ENCODE data around the gene IFT172. TPM values are rescaled to one million over a fixed set of nuclear protein-coding genes. Genes with fewer than 3 reads are reported as not detected.

IFT172 gene
- total and polyA plus RNA-seq, 2 experiments from 2014 or later = 9.1 to 17.6 TPM

DNA sequence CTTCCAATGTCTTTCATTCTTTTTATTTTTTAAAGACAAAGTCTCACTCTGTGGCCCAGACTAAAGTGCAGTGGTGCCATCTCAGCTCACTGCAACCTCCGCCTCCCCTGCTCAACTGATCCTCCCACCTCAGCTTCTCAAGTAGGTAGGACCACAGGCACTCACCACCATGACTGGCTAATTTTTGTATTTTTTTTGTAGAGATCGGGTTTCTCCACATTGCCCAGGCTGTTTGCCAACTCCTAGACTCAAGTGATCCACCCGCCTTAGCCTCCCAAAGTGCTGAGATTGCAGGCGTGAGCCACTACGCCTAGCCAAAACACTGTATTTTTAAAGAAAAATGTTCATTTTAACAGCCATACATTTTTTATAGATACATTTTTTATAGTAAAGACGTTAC lies 19.8 kb upstream of the IFT172 start (continued):
- TF ChIP-seq ZNF462 (CRISPR knock-in tag; IDR thresholded peaks at IDR 0.05) (no peak), ZNF114 (CRISPR knock-in tag; IDR thresholded peaks at IDR 0.05) (no peak), POLR2AphosphoS5 (IDR thresholded peaks at IDR 0.05; ENCODE audit: low read depth) (no peak), EZH2 (IDR thresholded peaks at IDR 0.05; ENCODE audit: low read depth, unreplicated experiment) (no peak), EZH2phosphoT487 (IDR thresholded peaks at IDR 0.05; ENCODE audit: unreplicated experiment) (no peak), JUNB (IDR thresholded peaks at IDR 0.05; ENCODE audit: unreplicated experiment) (no peak), NANOG (IDR thresholded peaks at IDR 0.05; ENCODE audit: borderline replicate concordance) (no peak), CREB1 (CRISPR knock-in tag; IDR thresholded peaks at IDR 0.05; ENCODE audit: low read depth) (no peak)
- TF ChIP-seq, protein P1, sequence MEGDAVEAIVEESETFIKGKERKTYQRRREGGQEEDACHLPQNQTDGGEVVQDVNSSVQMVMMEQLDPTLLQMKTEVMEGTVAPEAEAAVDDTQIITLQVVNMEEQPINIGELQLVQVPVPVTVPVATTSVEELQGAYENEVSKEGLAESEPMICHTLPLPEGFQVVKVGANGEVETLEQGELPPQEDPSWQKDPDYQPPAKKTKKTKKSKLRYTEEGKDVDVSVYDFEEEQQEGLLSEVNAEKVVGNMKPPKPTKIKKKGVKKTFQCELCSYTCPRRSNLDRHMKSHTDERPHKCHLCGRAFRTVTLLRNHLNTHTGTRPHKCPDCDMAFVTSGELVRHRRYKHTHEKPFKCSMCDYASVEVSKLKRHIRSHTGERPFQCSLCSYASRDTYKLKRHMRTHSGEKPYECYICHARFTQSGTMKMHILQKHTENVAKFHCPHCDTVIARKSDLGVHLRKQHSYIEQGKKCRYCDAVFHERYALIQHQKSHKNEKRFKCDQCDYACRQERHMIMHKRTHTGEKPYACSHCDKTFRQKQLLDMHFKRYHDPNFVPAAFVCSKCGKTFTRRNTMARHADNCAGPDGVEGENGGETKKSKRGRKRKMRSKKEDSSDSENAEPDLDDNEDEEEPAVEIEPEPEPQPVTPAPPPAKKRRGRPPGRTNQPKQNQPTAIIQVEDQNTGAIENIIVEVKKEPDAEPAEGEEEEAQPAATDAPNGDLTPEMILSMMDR (conservative IDR thresholded peaks at IDR 0.05; ENCODE audit: low read depth in 2 of 2) = no peak
- TF ChIP-seq, protein P2, sequence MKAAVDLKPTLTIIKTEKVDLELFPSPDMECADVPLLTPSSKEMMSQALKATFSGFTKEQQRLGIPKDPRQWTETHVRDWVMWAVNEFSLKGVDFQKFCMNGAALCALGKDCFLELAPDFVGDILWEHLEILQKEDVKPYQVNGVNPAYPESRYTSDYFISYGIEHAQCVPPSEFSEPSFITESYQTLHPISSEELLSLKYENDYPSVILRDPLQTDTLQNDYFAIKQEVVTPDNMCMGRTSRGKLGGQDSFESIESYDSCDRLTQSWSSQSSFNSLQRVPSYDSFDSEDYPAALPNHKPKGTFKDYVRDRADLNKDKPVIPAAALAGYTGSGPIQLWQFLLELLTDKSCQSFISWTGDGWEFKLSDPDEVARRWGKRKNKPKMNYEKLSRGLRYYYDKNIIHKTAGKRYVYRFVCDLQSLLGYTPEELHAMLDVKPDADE (IDR thresholded peaks at IDR 0.05) = no peak
